HepG2 (cell line): ENCODE measurements around the gene HNRNPF. TPM values are rescaled to one million over a fixed set of nuclear protein-coding genes. Genes with fewer than 3 reads are reported as not detected.

ENCODE experiments used
- CREBL2 ChIP-seq: sonication (generic); formaldehyde crosslinking; IDR thresholded peaks from 2 replicates; pipeline ENCODE4 v1.8.1; 2023; ENCODE audit warnings: missing genetic modification reagents, mild to moderate bottlenecking, borderline replicate concordance
- CTCF ChIP-seq: sonication (generic); formaldehyde crosslinking; IDR thresholded peaks from 2 replicates; pipeline ENCODE4 v1.5.0; 2020; ENCODE audit warnings: mild to moderate bottlenecking, missing genetic modification reagents, moderate library complexity
- GMEB2 ChIP-seq: IDR thresholded peaks from 2 replicates; pipeline ENCODE4 v1.6.1; 2016; ENCODE audit warnings: missing biosample characterization, missing genetic modification reagents, low read depth
- KAT7 ChIP-seq: IDR thresholded peaks from 2 replicates; pipeline ENCODE4 v1.6.1; 2018; ENCODE audit warnings: borderline replicate concordance, missing compliant biosample characterization
- RARG ChIP-seq: sonication (generic); formaldehyde crosslinking; IDR thresholded peaks from 2 replicates; pipeline ENCODE4 v1.4.0; 2020; ENCODE audit warnings: low read depth, mild to moderate bottlenecking, missing genetic modification reagents
- RCOR2 ChIP-seq: IDR thresholded peaks from 2 replicates; pipeline ENCODE4 v1.6.1; 2016; ENCODE audit warnings: missing biosample characterization, missing genetic modification reagents
- RNF219 ChIP-seq: sonication (generic); formaldehyde crosslinking; IDR thresholded peaks from 2 replicates; pipeline ENCODE4 v1.5.0; 2020; ENCODE audit warnings: mild to moderate bottlenecking, missing genetic modification reagents
- SCMH1 ChIP-seq: sonication (generic); formaldehyde crosslinking; IDR thresholded peaks from 2 replicates; pipeline ENCODE4 v1.9.0; 2021; ENCODE audit warnings: missing genetic modification reagents, mild to moderate bottlenecking, borderline replicate concordance
- SRSF1 ChIP-seq: fragments of 200-400 bp; formaldehyde crosslinking; optimal IDR thresholded peaks from 2 replicates; pipeline ENCODE3; 2017; ENCODE audit warnings: mild to moderate bottlenecking, low read depth, low read length, moderate library complexity
- THRA ChIP-seq: sonication (generic); formaldehyde crosslinking; IDR thresholded peaks from 2 replicates; pipeline ENCODE4 v1.4.0; 2020; ENCODE audit warnings: missing genetic modification reagents, borderline replicate concordance
- ZBTB43 ChIP-seq: sonication (generic); formaldehyde crosslinking; conservative IDR thresholded peaks from 2 replicates; pipeline ENCODE4 v1.4.0; 2020; ENCODE audit warnings: missing genetic modification reagents
- ZFP36L2 ChIP-seq: sonication (generic); formaldehyde crosslinking; IDR thresholded peaks from 2 replicates; pipeline ENCODE4 v1.4.0; 2020; ENCODE audit warnings: missing genetic modification reagents
- ZNF354B ChIP-seq: sonication (generic); formaldehyde crosslinking; IDR thresholded peaks from 2 replicates; pipeline ENCODE4 v1.8.0; 2022; ENCODE audit warnings: mild to moderate bottlenecking, missing genetic modification reagents
- ZSCAN25 ChIP-seq: sonication (generic); formaldehyde crosslinking; IDR thresholded peaks from 2 replicates; pipeline ENCODE4 v1.8.0; 2022; ENCODE audit warnings: mild to moderate bottlenecking, missing genetic modification reagents
- polyA plus RNA-seq, 8 experiments: library from polyadenylated mRNA; depleted of rRNA in 3 of 8; stranded (reverse) in 7 of 8; unstranded in 1 of 8; fragments of >200 nt; fragmentation: Illumina TruSeq in 4 of 8; extraction: Trizol in 4 of 8; gene quantifications; 2 replicates each; pipeline versions ENCODE4 v1.2.1 to v1.2.3, GENCODE V29; 2011 to 2016; ENCODE audit warnings: low read depth in 4 of 8, missing spikeins in 1 of 8, mixed read lengths in 1 of 8; ENCODE audit not compliant: insufficient read depth in 1 of 8
- total RNA-seq, 5 experiments: library from RNA; depleted of rRNA; stranded (reverse); fragments of >200 nt; fragmentation: Illumina TruSeq; extraction: Trizol; gene quantifications; 2 replicates each; pipeline ENCODE4 v1.2.3, GENCODE V29; 2016; ENCODE audit warnings: low read depth in 1 of 5

HNRNPF gene
- total and polyA plus RNA-seq, 2 of the 13 experiments (the other 11 are each of a cell fraction or from before 2014, with no cell fraction given) = 166 to 308 TPM

GRCh38 chr10:43377424-43377883 lies 31.5 kb downstream of the HNRNPF start (continued):
- no peak for TF ChIP-seq RNF219 (CRISPR knock-in tag)
- no peak for TF ChIP-seq ZFP36L2 (CRISPR knock-in tag)
- no peak for TF ChIP-seq ZSCAN25 (CRISPR knock-in tag)
- TF ChIP-seq CTCF (CRISPR knock-in tag) = peak; percentile 70
- no peak for TF ChIP-seq CREBL2 (CRISPR knock-in tag)
- no peak for TF ChIP-seq SCMH1 (CRISPR knock-in tag)
- TF ChIP-seq GMEB2 (CRISPR knock-in tag) = no peak
- TF ChIP-seq ZNF354B (CRISPR knock-in tag) = no peak
- TF ChIP-seq SRSF1 = no peak
- no peak for TF ChIP-seq ZBTB43
- no peak for TF ChIP-seq RCOR2 (CRISPR knock-in tag)
- 0 out of 2 replicates have a peak, but pooled peaks have one; percentile 50 for TF ChIP-seq KAT7 (CRISPR knock-in tag)
- no peak for TF ChIP-seq RARG
- no peak for TF ChIP-seq THRA (CRISPR knock-in tag)
